Hypothalamus (tissue), 51 donors: ENCODE results near the gene SLC10A3.
A peak's percentile ranks its signal among the peaks of the same experiment; 100 is the strongest.
"Not testable (repeated sequence)": the region's sequence is repeated elsewhere in the genome, so short reads cannot be mapped to it uniquely, and the experiment has no call there.

Source experiments
- DNase-seq, 51 donors: peaks; one replicate each; lab custom pipeline; 2025; lab: John Stamatoyannopoulos, UW

Gene SLC10A3

DNA sequence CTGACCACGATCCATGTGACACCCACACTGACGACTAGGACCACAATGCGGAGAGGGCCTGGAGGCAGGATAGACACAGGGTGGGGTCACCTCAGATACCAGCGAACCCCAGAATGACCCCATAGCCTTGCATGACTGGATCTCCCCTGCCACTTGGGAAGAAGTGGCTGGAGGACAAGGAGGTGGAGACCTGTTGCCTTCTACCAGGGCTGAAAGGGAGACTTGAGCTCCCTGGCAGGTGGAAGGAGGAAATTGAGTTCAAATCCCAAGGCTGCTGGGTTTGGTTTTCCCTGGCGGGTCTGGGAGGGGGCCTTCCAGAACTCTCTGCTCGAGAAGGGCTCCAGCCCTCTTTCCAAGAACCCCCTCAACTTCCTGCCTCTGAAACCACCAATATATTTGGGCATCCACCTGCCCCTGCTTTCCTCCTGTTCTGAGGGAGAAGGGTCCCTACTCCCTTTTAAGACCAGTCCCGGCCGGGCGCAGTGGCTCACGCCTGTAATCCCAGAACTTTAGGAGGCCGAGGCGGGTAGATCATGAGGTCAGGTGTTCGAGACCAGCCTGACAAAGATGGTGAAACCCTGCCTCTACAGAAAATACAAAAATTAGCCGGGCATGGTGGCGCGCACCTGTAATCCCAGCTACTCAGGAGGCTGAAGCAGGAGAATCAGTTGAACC is 22.6 kb upstream of the SLC10A3 start:
- no peak for DNase-seq

- no peak for DNase-seq
Observed at GRCh38 chrX:154511761-154512160, 21.3 kb upstream of the SLC10A3 start.

DNA sequence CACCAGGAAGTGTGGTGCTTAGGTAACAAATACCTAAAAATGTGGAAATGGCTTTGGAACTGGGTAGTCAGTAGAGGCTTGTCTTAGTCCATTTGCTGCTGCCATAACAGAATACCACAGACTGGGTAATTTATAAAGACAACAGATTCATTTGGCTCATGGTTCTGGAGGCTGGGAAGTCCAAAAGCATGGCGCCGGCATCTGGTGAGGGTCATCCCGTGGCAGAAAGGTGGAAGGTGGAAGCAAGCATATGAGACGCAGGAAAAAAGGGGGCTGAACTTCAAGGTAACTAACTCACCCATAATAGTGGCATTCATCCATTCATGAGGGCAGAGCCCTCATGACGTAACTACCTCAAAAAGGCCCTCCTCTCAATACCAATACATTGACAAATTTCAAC is 19.0 kb upstream of the SLC10A3 start:
- no peak for DNase-seq

- DNase-seq, result no peak
Observed at GRCh38 chrX:154508384-154508745, 17.9 kb upstream of the SLC10A3 start.

GRCh38 chrX:154507673-154508383 is 17.4 kb upstream of the SLC10A3 start:
- no peak for DNase-seq

GRCh38 chrX:154506483-154507332 is 16.3 kb upstream of the SLC10A3 start:
- DNase-seq, result peak in 2 of 51 donors; percentile 2 to 5

- no peak for DNase-seq
Observed at GRCh38 chrX:154505734-154506133, 15.3 kb upstream of the SLC10A3 start.

- no peak for DNase-seq
Observed at GRCh38 chrX:154502989-154503388, 12.6 kb upstream of the SLC10A3 start.

DNA sequence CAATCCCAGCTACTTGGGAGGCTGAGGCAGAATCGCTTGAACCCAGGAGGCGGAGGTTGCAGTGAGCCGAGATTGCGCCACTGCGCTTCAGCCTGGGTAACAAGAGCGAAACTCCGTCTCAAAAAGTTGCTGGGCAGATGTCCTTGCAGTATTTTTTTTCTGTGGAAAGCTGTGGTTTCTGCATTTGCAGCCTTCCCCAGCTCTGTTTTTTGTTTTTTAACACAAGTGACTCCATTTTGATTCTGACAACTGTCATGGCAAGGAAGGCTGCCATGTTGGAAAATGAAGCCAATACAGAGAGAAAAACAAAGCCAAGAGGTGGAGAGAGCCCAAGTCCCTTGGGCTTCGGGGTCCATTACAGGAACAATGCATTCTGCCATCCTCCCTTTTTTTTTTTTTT is 11.7 kb upstream of the SLC10A3 start:
- DNase-seq, result no peak

GRCh38 chrX:154501423-154501822 is 11.0 kb upstream of the SLC10A3 start:
- not testable (repeated sequence) for DNase-seq

GRCh38 chrX:154496591-154497137 is 6.2 kb upstream of the SLC10A3 start:
- DNase-seq, result not testable (repeated sequence)

GRCh38 chrX:154495472-154495922 is 5.1 kb upstream of the SLC10A3 start:
- no peak for DNase-seq

DNA sequence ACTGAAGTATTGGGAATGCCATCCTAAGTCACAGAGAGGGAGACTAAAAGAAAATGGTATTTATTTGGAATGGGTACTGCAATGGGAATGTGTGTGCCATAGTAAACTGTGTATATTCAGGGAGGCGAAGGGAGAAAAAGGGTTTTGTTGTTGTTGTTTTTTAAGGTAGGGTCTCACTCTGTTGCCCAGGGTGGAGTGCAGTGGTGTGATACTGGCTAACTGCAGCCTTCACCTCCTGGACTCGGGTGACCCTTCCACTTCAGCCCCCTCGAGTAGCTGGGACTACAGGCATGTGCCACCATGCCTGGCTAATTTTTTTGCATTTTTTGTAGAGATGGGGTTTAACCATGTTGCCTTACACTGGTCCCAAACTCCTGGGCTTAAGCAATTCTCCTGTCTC is 4.3 kb upstream of the SLC10A3 start:
- DNase-seq, result no peak

DNA sequence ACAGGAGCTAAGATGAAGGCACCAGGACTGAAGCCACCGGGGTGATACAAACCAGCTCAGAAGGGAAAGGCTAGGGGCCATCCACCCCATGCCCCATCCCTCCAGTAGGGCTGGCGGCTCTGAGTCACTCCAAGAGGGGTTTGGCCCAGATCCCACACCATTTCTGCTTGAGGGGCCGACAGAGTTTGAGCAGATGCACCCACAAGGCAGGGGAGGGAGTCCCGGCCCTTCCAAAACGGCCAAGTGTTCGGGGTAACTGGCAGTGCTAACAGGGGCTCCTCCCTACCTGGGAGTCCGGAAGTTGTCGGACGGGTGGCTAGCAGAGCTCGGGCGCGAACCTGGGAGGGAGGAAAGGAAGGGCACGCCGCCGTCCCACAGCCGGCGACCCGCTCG is 412 bp downstream of the SLC10A3 start:
- DNase-seq, result peak in 9 of 51 donors; percentile 1 to 35 (median 19)

DNA sequence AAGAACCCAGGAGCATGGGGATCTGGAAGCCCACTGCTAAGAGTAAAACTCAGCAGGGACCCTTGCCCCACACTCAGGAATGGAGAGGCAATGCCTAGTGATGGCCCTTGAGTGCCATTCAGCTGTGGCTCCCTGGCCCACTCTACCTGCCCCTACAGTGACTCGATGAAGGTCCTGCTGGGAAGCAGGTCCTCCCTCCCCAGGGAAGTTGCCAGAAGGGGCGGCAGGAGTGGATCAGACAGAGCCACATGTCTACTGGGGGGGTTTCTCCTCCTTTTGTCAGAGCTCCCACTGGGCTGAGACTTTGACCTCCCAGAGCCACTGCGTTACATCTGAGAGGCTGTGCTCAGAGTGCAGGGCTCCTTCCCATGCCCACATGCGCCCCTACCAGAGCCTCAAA is 1.2 kb downstream of the SLC10A3 start:
- DNase-seq, result no peak

DNA sequence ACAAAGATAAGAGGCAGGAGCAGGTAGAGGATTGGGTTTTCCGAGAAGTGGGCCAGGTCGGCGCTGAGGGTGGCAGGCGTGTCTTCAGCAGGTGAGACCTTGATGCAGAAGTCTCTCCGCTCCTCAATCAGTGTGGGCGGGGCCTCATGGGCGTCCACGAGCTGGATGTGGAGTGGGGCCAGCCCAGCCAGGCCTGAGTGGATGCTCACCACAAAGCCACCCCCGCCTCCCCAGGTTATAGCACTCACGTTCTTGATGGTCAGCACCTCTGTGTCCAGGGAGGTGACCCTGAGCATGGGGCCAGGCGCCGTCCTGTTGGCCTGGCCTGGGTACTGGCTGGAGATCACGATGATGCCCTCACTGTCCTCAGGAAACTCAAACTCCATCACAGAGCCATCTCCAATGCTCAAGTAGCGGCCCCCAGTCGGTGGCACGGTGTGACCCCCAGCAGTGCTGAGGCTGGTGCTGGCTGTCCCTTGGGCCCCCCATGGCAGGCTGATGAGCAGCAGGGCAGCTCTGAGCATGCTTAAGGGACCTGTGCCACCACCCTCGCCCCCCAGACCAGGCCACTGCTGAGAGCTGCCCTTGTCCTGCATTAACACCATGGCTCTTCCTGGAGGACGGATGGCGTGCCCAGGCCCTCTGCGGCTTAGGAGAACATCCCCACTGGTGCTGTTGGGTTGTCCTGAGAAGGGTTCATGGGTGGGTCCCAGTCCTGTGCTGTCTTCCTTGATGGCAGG is 1.9 kb downstream of the SLC10A3 start:
- no peak for DNase-seq

- no peak for DNase-seq
Observed at GRCh38 chrX:154487518-154488290, 2.7 kb downstream of the SLC10A3 start.

- DNase-seq, result peak in 29 of 51 donors; percentile 3 to 69 (median 32)
Observed at GRCh38 chrX:154486396-154487207, 3.8 kb downstream of the SLC10A3 start, which contains the start of gene UBL4A. Gene UBL4A (minus strand): TSS chrX:154486615. CDS start chrX:154486584, 31 bp downstream.

- DNase-seq, result peak in 7 of 51 donors; percentile 5 to 28 (median 18)
Observed at GRCh38 chrX:154486052-154486395, 4.4 kb downstream of the SLC10A3 start.
